TTC549 (cell line): Measurements from ENCODE around the gene TFF2.

ENCODE experiments used
- FAIRE-seq: peaks from 2 replicates; lab custom pipeline; 2012; peaks lifted over from hg19 to GRCh38; lab: Jason Lieb, UNC

The TFF2 gene

DNA sequence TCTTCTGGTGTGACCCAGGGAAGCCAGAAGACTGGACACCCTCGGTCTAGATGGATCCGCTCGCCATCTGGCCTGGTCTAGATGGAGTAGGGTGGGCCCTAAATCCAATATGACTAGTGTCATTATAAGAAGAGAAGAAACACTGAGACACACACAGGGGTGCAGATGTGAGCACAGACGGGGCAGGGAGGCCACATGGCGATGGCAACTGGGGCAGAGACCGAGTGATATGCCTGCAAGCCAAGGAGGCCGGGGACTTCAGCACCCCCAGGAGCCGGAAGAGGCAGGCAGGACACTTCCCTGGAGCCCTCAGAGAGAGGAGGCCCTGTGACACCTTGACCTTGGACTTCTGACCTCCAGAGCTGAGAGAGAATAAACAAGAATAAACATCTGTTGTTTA lies 30.0 kb downstream of the TFF2 start:
- no peak for FAIRE-seq

DNA sequence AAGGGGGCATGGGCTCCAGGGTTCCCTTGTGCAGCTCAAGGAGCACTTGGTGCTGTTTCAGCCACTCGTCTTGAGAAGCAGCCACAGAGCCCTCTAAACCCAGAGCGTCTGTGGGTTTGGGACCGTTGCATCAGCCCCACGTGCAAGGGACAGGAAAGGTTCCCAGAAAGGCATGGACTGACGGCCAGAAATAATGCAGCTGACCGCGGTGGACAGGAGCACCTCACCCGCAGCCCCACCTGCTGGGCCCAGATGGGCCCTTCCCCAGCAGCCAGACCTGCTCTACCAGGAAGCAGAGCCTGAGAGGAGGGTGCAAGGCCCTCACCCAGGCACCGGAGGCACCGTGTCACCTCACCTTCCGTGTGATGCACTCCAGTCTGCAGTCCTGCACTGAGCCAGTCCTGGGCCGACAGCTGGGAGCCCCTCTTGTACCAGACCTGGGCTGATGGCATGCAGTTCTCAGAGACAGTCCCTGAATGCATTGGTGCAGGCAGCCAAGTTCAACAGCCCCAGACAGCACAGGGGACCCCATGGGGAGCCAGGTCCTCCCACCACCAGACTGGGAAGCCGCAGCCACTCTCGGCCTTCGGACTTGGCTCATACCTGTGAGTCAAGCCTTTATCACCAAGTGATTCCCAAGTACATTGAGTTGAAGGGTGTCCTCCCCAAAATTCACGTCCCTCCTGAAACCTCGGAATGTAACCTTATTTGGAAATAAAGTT lies 30.8 kb downstream of the TFF2 start:
- no peak for FAIRE-seq

GRCh38 chr21:42319376-42319775 lies 31.4 kb downstream of the TFF2 start:
- FAIRE-seq = no peak

GRCh38 chr21:42317826-42318746 lies 32.7 kb downstream of the TFF2 start:
- FAIRE-seq = no peak

GRCh38 chr21:42317341-42317741 lies 33.5 kb downstream of the TFF2 start:
- FAIRE-seq = no peak

DNA sequence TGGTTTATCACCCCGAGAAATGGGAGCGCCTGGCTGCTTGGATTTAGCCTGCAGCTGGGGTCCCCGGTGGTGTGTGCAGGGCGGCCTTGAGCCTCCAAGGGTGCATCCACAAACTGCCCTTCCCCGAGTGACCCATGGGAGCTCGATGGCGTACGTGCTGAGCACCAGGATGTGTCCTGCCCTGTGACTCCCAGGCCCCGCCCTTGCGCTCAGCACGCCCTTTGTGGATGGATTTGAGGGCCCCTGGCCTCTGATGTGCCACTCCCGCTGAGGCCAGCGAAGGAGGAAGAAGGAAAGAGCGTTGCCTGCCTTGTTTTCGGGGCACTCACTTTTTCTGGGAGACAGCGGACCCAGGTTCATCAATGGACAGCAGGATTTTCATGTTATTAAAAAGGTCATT lies 33.9 kb downstream of the TFF2 start:
- FAIRE-seq = no peak

DNA sequence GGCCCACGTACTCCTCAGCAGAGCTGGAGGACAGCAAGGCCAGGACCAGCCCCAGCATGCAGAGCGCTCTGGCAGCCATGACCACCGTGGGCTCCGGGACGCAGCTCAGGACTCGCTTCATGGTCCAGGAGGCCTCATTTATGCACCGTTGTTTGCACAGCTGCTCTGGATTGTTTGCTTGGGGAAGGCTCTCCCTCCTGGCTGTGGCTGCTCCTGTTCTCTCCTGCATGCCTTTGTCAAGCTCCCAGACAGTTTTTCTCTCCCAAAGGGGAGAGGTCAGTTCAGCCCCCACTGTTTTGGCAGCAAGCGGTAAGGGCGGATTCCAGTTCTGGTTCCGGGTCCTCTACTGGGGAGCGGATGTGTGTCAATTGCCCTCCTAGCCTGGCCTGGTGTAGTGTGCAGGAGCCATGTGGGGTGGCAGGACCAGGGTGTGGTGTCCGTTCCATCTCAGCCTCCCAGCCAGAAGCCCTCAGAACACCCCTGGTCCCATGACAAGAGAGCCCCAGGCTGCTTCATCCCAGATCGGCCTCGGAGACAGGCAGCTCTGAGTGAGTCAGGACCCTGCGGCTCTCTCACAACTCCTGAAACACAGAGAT lies 35.4 kb downstream of the TFF2 start, which contains the start of gene TFF3:
TSS of gene TFF3 (minus strand) at position 114 of the 596 bp plus-strand sequence. CDS start at position 79, 35 bp downstream.
- FAIRE-seq = no peak

DNA sequence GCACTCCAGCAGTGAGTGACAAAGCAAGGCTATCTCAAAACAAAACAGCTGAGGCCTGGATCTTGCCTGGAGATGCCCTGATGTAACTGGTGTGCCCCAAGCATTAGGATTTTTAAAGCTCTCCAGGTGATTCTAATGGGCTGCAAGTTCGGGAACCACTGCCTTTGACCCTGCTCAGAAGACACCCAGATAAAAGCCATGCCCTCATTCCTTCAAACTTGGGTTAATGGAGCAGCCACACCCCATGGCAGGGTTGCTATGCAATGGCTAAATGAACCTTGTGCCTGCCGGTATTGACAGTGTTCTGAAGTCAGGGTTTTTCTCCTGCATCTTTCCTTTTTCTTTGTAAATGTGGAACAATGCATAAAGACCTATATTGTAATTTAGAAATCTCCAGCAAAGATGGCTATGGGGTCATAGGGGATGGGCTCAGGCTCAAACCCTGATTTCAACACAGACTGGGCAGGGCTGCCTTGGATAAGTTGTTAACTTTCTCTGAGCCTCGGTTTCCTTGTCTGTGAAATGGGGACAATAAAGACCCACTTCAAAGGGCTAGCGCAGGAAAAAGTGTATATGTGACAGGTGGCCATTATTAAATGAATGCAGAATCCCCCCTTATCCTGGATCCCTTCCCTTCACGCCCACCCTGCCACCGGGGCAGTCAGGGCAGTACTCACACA lies 36.0 kb downstream of the TFF2 start:
- FAIRE-seq = no peak

DNA sequence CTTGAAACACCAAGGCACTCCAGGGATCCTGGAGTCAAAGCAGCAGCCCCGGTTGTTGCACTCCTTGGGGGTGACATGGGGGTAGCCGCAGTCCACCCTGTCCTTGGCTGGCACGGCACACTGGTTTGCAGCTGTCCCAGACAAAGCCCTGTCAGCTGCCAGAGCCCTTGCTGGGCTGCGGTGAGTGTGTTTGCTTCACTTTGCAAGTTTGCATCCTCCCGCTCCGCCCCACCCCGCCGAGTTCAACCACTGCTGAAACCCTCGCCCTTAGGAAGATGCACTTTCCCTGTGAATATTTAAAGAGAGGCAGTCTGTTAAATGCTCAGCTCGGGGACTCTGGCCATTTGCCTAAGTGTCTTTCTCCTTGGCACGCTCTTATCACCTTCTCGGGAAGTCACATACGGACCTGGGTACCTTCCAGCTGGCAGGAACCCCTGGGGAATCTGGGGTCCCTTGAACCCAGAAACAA lies 37.3 kb downstream of the TFF2 start:
- FAIRE-seq = no peak

DNA sequence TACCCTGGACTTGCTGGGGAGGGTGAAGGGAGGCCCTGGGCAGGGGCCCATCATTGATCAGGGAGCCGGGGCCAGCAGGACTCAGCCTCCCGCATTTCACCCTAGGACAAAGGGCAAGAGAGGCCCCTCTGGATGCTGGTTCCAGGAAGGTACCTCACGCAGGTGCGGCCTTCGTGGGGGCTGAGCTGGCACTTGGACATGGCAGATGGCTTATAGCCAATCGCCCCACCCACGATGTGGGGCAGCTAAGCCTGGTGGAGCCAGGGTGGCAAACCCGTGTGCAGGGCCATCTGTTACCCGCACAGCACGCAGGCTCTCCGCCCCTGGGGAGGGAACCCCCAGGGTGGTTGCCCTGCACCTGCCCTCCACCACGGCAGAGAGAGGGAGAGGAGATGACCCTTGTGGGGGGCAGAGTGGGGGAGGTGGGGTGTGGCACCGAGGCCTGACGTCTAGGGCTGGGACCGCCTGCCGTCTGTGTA lies 38.1 kb downstream of the TFF2 start:
- no peak for FAIRE-seq

- FAIRE-seq = no peak
Observed at GRCh38 chr21:42311816-42312625, 38.8 kb downstream of the TFF2 start.

DNA sequence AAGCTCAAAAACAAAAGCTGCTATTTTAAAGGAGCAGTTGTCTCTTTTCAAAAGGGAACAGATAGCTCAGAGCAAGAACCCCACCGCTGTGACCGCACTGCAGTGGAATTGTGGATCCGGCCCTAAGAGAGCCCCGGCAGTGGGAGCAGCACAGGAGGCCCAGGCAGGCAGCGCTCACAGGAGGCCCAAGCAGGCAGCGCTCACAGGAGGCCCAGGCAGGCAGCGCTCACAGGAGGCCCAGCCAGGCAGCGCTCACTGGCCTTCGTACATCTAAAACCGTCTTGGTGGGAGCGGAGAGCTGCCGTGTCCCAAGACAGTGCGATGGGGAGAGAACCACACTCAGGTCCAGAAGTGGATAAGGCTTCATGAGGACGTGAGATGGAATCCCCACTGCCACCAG lies 39.6 kb downstream of the TFF2 start:
- FAIRE-seq = no peak

DNA sequence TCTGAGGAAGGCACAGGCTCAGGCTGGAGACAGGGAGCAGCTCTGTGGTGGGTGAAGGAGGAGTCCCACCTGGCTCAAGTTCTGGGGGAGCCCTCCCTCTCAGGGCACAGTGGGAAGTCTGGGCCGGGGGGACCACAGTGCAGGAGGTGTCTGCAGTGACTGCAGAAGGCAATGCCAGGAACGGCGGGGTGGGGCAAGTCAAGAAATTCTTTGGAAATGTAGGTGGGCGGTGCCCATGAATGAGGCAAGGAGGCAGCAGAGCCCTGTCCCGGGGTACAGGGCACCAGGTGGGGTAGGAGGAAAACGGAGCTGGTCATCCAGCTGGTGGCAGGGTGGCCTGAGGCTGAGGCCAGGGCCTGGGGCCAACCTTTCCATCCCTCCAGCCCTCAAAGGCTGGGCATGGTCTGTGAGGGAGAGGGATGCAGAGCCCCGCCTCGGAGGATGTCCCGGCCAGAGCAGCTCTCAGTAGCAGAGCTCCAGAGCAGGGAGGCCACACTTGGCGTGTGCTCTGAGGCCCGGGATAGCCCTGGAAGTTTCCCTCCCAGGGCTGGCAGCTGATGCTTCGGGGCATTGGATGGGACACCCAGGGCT lies 40.3 kb downstream of the TFF2 start:
- FAIRE-seq = no peak

GRCh38 chr21:42309753-42310213 lies 41.0 kb downstream of the TFF2 start:
- FAIRE-seq = no peak

DNA sequence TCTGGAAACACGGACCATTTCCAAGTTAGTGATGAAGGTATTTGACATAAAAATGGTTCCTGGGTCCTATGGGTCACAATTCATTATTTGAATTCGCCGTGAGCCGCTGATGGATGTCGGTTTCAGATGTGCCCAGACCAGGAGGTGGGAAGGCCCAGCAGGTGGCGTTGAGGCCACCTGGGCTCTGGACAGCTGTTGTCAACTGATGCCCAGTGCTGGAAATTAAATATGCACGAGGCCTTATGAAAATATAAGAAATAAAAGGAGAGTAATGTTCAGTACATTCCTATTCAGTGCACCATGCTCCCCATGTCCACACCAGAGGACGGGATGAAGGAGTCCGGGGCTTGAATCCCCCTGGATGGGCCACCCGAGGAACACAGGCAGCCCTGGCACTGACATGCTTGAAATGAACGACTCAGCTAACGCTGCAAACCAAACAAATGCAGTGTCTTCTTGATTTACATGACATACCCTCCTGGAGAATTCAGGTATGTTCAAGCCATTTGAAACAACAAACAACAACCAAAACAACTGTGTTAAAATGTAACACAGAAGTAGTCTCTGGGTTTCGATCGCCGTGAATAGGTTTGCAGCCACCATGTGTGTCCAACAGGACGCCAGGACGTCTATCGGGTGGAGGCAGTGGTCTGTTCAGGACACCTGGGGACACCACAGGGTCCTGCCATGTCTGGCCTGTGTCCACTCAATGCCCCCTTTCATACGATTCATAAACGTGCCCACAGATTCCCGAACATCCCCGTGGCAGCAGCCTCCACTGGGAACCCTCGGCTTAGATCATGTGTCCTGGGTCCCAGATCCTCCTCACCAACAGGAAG lies 41.7 kb downstream of the TFF2 start:
- no peak for FAIRE-seq

- no peak for FAIRE-seq
Observed at GRCh38 chr21:42308161-42308913, 42.5 kb downstream of the TFF2 start.

DNA sequence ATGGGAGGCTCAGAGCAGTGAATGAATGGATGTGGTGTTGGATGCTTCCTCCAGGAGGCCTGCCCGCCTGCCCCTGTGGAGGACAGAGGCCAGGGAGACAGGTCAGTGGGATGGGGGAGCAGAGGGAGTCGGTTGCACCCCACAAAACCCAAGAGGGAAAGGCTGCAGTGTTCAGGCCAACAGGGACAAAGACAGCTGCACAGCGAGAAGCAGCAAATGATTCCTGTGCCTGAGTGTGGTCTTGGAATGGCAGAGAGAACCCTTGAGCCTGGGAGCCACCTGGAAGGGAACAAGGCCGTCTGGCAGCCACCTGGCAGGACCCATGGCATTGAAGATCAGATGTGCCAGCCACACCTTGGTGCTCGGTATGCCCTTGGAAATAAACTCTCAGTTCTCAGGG lies 43.7 kb downstream of the TFF2 start:
- no peak for FAIRE-seq

- no peak for FAIRE-seq
Observed at GRCh38 chr21:42306366-42307035, 44.3 kb downstream of the TFF2 start.
